HepG2 (cell line): Measurements from ENCODE around the gene WDR20. TPM values are rescaled to one million over a fixed set of nuclear protein-coding genes. Genes with fewer than 3 reads are reported as not detected.

Experiments used
- CAMTA2 ChIP-seq: sonication (generic); formaldehyde crosslinking; IDR thresholded peaks from 2 replicates; pipeline ENCODE4 v1.4.0; 2020; ENCODE audit warnings: mild to moderate bottlenecking, missing genetic modification reagents, borderline replicate concordance
- KDM2A ChIP-seq: sonication (generic); formaldehyde crosslinking; IDR thresholded peaks from 2 replicates; pipeline ENCODE4 v1.4.0; 2020; ENCODE audit warnings: low read depth, missing genetic modification reagents, borderline replicate concordance
- KLF15 ChIP-seq: sonication (generic); formaldehyde crosslinking; IDR thresholded peaks from 2 replicates; pipeline ENCODE4 v1.8.1; 2023; ENCODE audit warnings: borderline replicate concordance, mild to moderate bottlenecking, inconsistent platforms, missing genetic modification reagents, mixed read lengths
- MEF2D ChIP-seq: sonication (generic); formaldehyde crosslinking; IDR thresholded peaks from 2 replicates; pipeline ENCODE4 v1.5.1; 2020; ENCODE audit warnings: mild to moderate bottlenecking, missing genetic modification reagents
- ZEB1 ChIP-seq: IDR thresholded peaks from 2 replicates; pipeline ENCODE4 v1.6.1; 2012; ENCODE audit warnings: mild to moderate bottlenecking, low read depth, inconsistent platforms; ENCODE audit not compliant: insufficient replicate concordance
- ZNF260 ChIP-seq: sonication (generic); formaldehyde crosslinking; IDR thresholded peaks from 2 replicates; pipeline ENCODE4 v1.4.0; 2020; ENCODE audit warnings: missing genetic modification reagents, low read depth, mild to moderate bottlenecking, borderline replicate concordance
- ZNF333 ChIP-seq: sonication (generic); formaldehyde crosslinking; IDR thresholded peaks from 2 replicates; pipeline ENCODE4 v1.4.0; 2020; ENCODE audit warnings: mild to moderate bottlenecking, missing genetic modification reagents, borderline replicate concordance
- ZNF772 ChIP-seq: sonication (generic); formaldehyde crosslinking; IDR thresholded peaks from 2 replicates; pipeline ENCODE4 v1.5.0; 2020; ENCODE audit warnings: mild to moderate bottlenecking, missing genetic modification reagents
- ZSCAN25 ChIP-seq: sonication (generic); formaldehyde crosslinking; IDR thresholded peaks from 2 replicates; pipeline ENCODE4 v1.8.0; 2022; ENCODE audit warnings: mild to moderate bottlenecking, missing genetic modification reagents
- polyA plus RNA-seq, 8 experiments: library from polyadenylated mRNA; depleted of rRNA in 3 of 8; stranded (reverse) in 7 of 8; unstranded in 1 of 8; fragments of >200 nt; fragmentation: Illumina TruSeq in 4 of 8; extraction: Trizol in 4 of 8; gene quantifications; 2 replicates each; pipeline versions ENCODE4 v1.2.1 to v1.2.3, GENCODE V29; 2011 to 2016; ENCODE audit warnings: low read depth in 4 of 8, missing spikeins in 1 of 8, mixed read lengths in 1 of 8; ENCODE audit not compliant: insufficient read depth in 1 of 8
- total RNA-seq, 5 experiments: library from RNA; depleted of rRNA; stranded (reverse); fragments of >200 nt; fragmentation: Illumina TruSeq; extraction: Trizol; gene quantifications; 2 replicates each; pipeline ENCODE4 v1.2.3, GENCODE V29; 2016; ENCODE audit warnings: low read depth in 1 of 5
- TF ChIP-seq, protein P1 (sequence below): IDR thresholded peaks from 2 replicates; pipeline ENCODE4 v1.4.0; 2020; ENCODE audit warnings: mild to moderate bottlenecking, missing genetic modification reagents
- TF ChIP-seq, protein P2 (sequence below): sonication (generic); formaldehyde crosslinking; IDR thresholded peaks from 2 replicates; pipeline ENCODE4 v1.8.0; 2023; ENCODE audit warnings: mild to moderate bottlenecking, missing genetic modification reagents
- TF ChIP-seq, protein P3 (sequence below): IDR thresholded peaks from 2 replicates; pipeline ENCODE4 v1.6.1; 2018; ENCODE audit warnings: missing genetic modification reagents, mild to moderate bottlenecking, missing compliant biosample characterization
- TF ChIP-seq, protein P4 (sequence below): sonication (generic); formaldehyde crosslinking; conservative IDR thresholded peaks from 2 replicates; pipeline ENCODE4 v1.5.0; 2020; ENCODE audit warnings: missing genetic modification reagents
- TF ChIP-seq, protein P5 (sequence below): sonication (generic); formaldehyde crosslinking; IDR thresholded peaks from 2 replicates; pipeline ENCODE4 v1.4.0; 2020; ENCODE audit warnings: mild to moderate bottlenecking, low read depth, missing genetic modification reagents
- TF ChIP-seq, protein P6 (sequence below): sonication (generic); formaldehyde crosslinking; IDR thresholded peaks from 2 replicates; pipeline ENCODE4 v1.5.1; 2020; ENCODE audit warnings: mild to moderate bottlenecking, missing genetic modification reagents, moderate library complexity
- TF ChIP-seq, protein P7 (sequence below): sonication (generic); formaldehyde crosslinking; IDR thresholded peaks from 2 replicates; pipeline ENCODE4 v1.8.1; 2023; ENCODE audit warnings: mild to moderate bottlenecking, missing genetic modification reagents

The WDR20 gene
- total and polyA plus RNA-seq, 2 of the 13 experiments (the other 11 are each of a cell fraction or from before 2014, with no cell fraction given) = 10.4 to 23.2 TPM

DNA sequence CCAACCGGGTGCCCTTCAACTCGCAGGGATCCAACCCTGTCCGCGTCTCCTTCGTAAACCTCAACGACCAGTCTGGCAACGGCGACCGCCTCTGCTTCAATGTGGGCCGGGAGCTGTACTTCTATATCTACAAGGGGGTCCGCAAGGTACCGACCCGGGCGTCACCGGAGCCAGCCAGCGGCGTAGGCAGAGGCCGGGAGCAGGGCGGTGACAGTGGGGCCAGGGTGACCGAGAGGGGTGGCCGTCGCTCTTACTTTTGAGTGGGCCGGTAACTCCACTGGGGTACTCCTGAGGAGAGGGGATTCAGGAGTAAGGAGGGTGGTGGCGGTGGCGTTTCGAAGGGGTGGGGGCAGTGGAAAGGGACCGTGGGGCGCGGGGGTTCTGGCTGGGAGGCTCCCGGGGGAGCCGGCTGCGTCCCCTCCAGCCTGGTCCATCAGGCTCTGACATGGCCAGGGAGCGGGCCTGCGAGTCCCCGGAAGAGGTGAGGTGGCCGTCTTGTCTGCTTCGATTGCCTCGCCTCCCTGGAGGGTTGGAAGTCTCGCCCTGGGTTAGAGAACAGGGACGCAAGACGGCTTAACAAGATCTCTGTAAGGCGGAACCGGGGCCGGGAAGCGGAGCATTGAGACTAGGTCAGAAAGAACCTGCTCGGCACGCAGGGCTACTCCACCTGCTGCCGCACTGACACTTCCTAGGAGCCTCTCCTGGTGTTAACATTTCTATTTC lies 491 bp downstream of the WDR20 start (continued):
- TF ChIP-seq, protein P1, sequence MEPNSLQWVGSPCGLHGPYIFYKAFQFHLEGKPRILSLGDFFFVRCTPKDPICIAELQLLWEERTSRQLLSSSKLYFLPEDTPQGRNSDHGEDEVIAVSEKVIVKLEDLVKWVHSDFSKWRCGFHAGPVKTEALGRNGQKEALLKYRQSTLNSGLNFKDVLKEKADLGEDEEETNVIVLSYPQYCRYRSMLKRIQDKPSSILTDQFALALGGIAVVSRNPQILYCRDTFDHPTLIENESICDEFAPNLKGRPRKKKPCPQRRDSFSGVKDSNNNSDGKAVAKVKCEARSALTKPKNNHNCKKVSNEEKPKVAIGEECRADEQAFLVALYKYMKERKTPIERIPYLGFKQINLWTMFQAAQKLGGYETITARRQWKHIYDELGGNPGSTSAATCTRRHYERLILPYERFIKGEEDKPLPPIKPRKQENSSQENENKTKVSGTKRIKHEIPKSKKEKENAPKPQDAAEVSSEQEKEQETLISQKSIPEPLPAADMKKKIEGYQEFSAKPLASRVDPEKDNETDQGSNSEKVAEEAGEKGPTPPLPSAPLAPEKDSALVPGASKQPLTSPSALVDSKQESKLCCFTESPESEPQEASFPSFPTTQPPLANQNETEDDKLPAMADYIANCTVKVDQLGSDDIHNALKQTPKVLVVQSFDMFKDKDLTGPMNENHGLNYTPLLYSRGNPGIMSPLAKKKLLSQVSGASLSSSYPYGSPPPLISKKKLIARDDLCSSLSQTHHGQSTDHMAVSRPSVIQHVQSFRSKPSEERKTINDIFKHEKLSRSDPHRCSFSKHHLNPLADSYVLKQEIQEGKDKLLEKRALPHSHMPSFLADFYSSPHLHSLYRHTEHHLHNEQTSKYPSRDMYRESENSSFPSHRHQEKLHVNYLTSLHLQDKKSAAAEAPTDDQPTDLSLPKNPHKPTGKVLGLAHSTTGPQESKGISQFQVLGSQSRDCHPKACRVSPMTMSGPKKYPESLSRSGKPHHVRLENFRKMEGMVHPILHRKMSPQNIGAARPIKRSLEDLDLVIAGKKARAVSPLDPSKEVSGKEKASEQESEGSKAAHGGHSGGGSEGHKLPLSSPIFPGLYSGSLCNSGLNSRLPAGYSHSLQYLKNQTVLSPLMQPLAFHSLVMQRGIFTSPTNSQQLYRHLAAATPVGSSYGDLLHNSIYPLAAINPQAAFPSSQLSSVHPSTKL = no peak
- no peak for TF ChIP-seq KLF15 (CRISPR knock-in tag)
- 0 out of 2 replicates have a peak, but pooled peaks have one; percentile 3 for TF ChIP-seq KDM2A (CRISPR knock-in tag)
- no peak; the same call in 1 of the 2 replicates for TF ChIP-seq MEF2D (CRISPR knock-in tag)
- no peak for TF ChIP-seq ZNF772
- TF ChIP-seq, protein P2, sequence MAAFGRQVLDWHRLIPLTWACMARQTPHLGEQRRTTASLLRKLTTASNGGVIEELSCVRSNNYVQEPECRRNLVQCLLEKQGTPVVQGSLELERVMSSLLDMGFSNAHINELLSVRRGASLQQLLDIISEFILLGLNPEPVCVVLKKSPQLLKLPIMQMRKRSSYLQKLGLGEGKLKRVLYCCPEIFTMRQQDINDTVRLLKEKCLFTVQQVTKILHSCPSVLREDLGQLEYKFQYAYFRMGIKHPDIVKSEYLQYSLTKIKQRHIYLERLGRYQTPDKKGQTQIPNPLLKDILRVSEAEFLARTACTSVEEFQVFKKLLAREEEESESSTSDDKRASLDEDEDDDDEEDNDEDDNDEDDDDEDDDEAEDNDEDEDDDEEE (CRISPR knock-in tag) = peak; percentile 52; the same call in 1 of the 2 replicates
- TF ChIP-seq, protein P3, sequence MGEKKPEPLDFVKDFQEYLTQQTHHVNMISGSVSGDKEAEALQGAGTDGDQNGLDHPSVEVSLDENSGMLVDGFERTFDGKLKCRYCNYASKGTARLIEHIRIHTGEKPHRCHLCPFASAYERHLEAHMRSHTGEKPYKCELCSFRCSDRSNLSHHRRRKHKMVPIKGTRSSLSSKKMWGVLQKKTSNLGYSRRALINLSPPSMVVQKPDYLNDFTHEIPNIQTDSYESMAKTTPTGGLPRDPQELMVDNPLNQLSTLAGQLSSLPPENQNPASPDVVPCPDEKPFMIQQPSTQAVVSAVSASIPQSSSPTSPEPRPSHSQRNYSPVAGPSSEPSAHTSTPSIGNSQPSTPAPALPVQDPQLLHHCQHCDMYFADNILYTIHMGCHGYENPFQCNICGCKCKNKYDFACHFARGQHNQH (CRISPR knock-in tag) = no peak
- TF ChIP-seq CAMTA2 (CRISPR knock-in tag) = 0 out of 2 replicates have a peak, but pooled peaks have one; percentile 59
- TF ChIP-seq, protein P4, sequence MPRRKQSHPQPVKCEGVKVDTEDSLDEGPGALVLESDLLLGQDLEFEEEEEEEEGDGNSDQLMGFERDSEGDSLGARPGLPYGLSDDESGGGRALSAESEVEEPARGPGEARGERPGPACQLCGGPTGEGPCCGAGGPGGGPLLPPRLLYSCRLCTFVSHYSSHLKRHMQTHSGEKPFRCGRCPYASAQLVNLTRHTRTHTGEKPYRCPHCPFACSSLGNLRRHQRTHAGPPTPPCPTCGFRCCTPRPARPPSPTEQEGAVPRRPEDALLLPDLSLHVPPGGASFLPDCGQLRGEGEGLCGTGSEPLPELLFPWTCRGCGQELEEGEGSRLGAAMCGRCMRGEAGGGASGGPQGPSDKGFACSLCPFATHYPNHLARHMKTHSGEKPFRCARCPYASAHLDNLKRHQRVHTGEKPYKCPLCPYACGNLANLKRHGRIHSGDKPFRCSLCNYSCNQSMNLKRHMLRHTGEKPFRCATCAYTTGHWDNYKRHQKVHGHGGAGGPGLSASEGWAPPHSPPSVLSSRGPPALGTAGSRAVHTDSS (CRISPR knock-in tag) = no peak
- TF ChIP-seq, protein P5, sequence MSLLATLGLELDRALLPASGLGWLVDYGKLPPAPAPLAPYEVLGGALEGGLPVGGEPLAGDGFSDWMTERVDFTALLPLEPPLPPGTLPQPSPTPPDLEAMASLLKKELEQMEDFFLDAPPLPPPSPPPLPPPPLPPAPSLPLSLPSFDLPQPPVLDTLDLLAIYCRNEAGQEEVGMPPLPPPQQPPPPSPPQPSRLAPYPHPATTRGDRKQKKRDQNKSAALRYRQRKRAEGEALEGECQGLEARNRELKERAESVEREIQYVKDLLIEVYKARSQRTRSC = no peak
- TF ChIP-seq, protein P6, sequence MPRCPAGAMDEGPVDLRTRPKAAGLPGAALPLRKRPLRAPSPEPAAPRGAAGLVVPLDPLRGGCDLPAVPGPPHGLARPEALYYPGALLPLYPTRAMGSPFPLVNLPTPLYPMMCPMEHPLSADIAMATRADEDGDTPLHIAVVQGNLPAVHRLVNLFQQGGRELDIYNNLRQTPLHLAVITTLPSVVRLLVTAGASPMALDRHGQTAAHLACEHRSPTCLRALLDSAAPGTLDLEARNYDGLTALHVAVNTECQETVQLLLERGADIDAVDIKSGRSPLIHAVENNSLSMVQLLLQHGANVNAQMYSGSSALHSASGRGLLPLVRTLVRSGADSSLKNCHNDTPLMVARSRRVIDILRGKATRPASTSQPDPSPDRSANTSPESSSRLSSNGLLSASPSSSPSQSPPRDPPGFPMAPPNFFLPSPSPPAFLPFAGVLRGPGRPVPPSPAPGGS (CRISPR knock-in tag) = no peak
- 0 out of 2 replicates have a peak, but pooled peaks have one; percentile 47 for TF ChIP-seq ZNF333 (CRISPR knock-in tag)
- TF ChIP-seq, protein P7, sequence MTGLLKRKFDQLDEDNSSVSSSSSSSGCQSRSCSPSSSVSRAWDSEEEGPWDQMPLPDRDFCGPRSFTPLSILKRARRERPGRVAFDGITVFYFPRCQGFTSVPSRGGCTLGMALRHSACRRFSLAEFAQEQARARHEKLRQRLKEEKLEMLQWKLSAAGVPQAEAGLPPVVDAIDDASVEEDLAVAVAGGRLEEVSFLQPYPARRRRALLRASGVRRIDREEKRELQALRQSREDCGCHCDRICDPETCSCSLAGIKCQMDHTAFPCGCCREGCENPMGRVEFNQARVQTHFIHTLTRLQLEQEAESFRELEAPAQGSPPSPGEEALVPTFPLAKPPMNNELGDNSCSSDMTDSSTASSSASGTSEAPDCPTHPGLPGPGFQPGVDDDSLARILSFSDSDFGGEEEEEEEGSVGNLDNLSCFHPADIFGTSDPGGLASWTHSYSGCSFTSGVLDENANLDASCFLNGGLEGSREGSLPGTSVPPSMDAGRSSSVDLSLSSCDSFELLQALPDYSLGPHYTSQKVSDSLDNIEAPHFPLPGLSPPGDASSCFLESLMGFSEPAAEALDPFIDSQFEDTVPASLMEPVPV = peak; percentile 61; the same call in 1 of the 2 replicates
- TF ChIP-seq ZNF260 (CRISPR knock-in tag) = no peak
- no peak for TF ChIP-seq ZSCAN25 (CRISPR knock-in tag)
- no peak for TF ChIP-seq ZEB1
